ENCODE measurements around the gene SPANXN1. TPM values are rescaled to one million over a fixed set of nuclear protein-coding genes. Genes with fewer than 3 reads are reported as not detected.

SPANXN1 gene
- total RNA-seq, 1 experiment from 2014 or later, result not detected

DNA sequence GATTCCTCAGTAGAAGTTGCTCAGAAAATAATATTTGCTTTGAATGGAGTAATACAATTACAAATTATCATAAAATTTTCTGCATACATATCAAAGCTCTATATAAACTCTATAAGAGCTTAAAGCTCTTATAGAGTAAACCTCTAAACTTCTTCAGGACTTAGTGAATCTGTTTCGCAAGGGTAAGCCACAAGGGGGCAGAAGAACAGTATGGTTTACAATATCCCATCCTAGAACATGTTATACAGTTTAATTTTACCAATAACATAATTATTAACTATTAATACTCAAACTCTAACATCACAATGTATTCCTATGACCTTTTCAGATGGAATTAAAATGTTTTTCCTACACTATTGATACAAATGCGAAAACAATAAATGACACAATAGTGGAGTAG, 33.8 kb upstream of the SPANXN1 start:
- H2AFZ ChIP-seq (ENCODE audit: low read length), result no peak overlapping the region
- no peaks in the 10 kb centered on the region for H3K9me3 ChIP-seq (ENCODE audit: control insufficient read depth, low read depth, low read length)
- peak; percentile 72 for TF ChIP-seq CTCF (conservative IDR thresholded peaks at IDR 0.05)
- no peak overlapping the region for H2BK15ac ChIP-seq (ENCODE audit: low read depth, low read length)
- H3K4ac ChIP-seq (ENCODE audit: low read depth, low read length), result no peak overlapping the region
- H3K9ac ChIP-seq (ENCODE audit: extremely low read depth, insufficient read length, low read length), result no peak overlapping the region
- H2BK120ac ChIP-seq (ENCODE audit: low read depth, low read length, poor library complexity, severe bottlenecking), result no peak overlapping the region
- H3K27ac Mint-ChIP-seq, result no peak overlapping the region
- no peak overlapping the region for H2BK12ac ChIP-seq (ENCODE audit: insufficient read length, low read depth, low read length)
- no peak overlapping the region for H3K18ac ChIP-seq (ENCODE audit: insufficient read length, low read depth, low read length)
- H3K27ac ChIP-seq (ENCODE audit: insufficient read length, low read depth, low read length), result no peak overlapping the region
- H2BK20ac ChIP-seq (ENCODE audit: low read depth, low read length, poor library complexity, severe bottlenecking), result no peak overlapping the region
- H3K79me1 ChIP-seq (ENCODE audit: insufficient read depth, low read depth, low read length, poor library complexity, severe bottlenecking), result no peaks in the 10 kb centered on the region
- no peaks in the 10 kb centered on the region for H3K4me1 ChIP-seq (ENCODE audit: insufficient read depth, low read length)
- WGBS (ENCODE audit: extremely low coverage, insufficient read length, low lambda C conversion rate), result no CpG with 5 or more reads among the region's 2 CpGs
- H3K4me2 ChIP-seq (ENCODE audit: insufficient read depth, insufficient read length, low read length), result no peak overlapping the region
- H4K20me1 ChIP-seq (ENCODE audit: control insufficient read depth, insufficient read depth, insufficient read length), result no peaks in the 10 kb centered on the region
- H4K91ac ChIP-seq (ENCODE audit: insufficient read length, low read depth, low read length), result no peak overlapping the region
- no peak overlapping the region for H2AK5ac ChIP-seq (ENCODE audit: insufficient read length, low read length)
- H3K27me3 Mint-ChIP-seq (ENCODE audit: low read depth), result no peaks in the 10 kb centered on the region
- H3K56ac ChIP-seq (ENCODE audit: insufficient read length, low read depth, low read length), result no peak overlapping the region
- H4K8ac ChIP-seq (replicated peaks; ENCODE audit: insufficient read length, low read depth, low read length), result no peak overlapping the region
- no peak overlapping the region for H2BK5ac ChIP-seq (ENCODE audit: insufficient read length, low read length)
- no peaks in the 10 kb centered on the region; a peak in 1 of 7 replicates for H3K36me3 Mint-ChIP-seq (ENCODE audit: insufficient read depth in 1 of 3, low read depth in 3 of 3)
- no peak overlapping the region for H3K23ac ChIP-seq (ENCODE audit: insufficient read length, low read depth, low read length)
- H3K23me2 ChIP-seq (ENCODE audit: insufficient read length, low read depth, low read length, poor library complexity, severe bottlenecking), result no peaks in the 10 kb centered on the region
- H3K79me2 ChIP-seq (ENCODE audit: insufficient read depth, low read length), result no peaks in the 10 kb centered on the region
- H3K9me3 Mint-ChIP-seq, result peaks cover 56 to 57% of the 10 kb centered on the region in 2 experiments
- no peak overlapping the region for H3K4me3 Mint-ChIP-seq
- no peak overlapping the region for H4K5ac ChIP-seq (ENCODE audit: insufficient read length, low read depth, low read length)
- H3T11ph ChIP-seq (ENCODE audit: low read length), result no peak overlapping the region
- no peak overlapping the region for H3K14ac ChIP-seq (ENCODE audit: insufficient read depth, low read length)
- H3K4me1 Mint-ChIP-seq, result peaks cover under 1 to 6% of the 10 kb centered on the region in 2 experiments; a peak in 3 of 4 replicates
- H3K27me3 ChIP-seq (ENCODE audit: insufficient read depth, low read length), result no peaks in the 10 kb centered on the region
- DNase-seq, result no peak
